Stimulated activated CD8-positive, alpha-beta memory T cell treated with anti-CD3 and anti-CD28 coated beads, Interleukin-12 subunit alpha, Interleukin-12 subunit beta, amount 100 ng/mL, for 4 hours (primary cell): ENCODE data around the gene ITSN2.
"Not testable (repeated sequence)": the region's sequence is repeated elsewhere in the genome, so short reads cannot be mapped to it uniquely, and the experiment has no call there.

Source experiments
- DNase-seq: peaks from one replicate; pipeline ENCODE4 v3.0.0-alpha.2; 2020; ENCODE audit warnings: low read depth

ITSN2 gene

DNA sequence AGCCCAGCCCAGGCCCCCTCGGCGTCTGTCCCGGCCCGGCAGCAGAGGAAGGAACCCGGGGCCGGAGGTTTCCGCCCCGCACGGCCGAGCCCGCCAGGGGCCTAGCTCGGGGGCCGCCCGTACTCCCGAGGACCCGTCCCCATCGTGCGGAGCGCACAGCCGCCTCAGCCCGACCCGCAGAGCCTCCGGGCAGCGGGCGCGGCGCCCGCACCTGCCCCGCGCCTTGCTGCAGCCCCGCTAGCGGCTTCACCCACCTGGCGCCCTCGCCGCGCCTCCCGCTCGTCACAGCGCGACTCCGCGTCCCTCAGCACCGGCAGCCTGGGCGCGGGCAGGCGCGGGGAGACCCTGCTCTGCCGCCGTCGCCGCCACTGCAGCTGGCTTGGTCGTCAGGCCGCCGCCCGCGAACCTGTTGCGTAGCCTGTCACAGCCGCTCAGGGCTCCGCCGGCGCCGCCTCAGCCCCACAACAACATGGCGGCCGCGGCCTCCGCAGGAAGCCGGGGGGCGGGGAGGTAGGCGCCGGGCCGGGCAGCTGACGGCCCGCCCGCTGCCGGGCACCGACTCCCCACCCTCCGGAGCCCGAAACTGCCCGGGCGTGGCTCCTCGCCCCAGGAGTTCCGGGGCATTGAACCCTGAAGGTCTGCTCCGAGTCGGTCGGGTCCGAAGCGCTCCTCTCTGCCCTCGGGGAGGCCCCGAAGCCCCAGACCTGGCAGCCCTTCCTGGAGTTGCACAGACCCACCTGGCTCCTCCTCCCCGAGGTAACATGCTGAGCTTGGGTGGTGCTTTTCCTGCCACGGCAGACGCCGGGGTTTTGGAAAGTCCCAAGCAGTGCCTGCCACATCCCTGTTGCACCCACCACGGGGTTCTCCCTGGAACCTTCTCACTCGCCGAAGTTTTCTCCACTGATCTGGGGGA lies at the start of gene ITSN2:
TSS of gene ITSN2 (minus strand) at position 487 of the 913 bp plus-strand sequence. CDS start 32,454 bp downstream, outside the sequence.
- peak; percentile 73 for DNase-seq

DNA sequence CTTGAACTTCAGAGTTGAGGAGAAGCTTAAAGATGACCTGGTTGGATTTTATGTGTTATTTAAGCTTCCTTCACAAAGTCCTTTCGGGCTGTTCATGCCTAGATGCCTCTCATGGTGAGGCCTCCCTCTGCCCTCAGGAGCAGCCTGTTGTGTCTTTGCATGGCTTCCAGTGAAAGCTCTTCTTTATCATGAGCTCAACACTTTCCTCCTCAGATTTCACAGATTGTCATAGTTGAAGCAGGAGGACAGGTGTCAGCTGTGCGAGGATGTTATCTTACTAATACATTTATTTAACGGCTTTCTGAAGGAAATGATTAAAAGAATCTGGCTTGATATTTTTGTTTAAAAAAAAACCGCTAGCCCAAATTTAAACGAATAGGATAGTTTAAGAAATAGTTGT lies 48.8 kb upstream of the ITSN2 start:
- no peak for DNase-seq

DNA sequence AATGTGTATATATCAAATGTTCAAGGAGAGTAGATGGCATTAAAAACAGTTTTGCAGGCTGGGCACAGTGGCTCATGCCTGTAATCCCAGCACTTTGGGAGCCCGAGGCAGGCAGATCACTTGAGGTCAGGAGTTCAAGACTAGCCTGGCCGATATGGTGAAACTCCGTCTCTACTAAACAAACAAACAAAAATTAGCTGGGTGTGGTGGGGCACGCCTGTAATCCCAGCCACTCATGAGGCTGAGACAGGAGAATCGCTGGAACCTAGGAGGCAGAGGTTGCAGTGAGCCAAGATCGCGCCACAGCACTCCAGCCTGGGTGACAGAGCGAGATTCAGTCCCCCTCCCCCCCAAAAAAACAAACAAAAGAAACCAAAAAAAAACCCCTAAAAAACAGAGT lies 48.4 kb upstream of the ITSN2 start:
- DNase-seq: not testable (repeated sequence)

- DNase-seq: no peak
Measured at GRCh38 chr2:24404491-24404921, 44.2 kb upstream of the ITSN2 start.

DNA sequence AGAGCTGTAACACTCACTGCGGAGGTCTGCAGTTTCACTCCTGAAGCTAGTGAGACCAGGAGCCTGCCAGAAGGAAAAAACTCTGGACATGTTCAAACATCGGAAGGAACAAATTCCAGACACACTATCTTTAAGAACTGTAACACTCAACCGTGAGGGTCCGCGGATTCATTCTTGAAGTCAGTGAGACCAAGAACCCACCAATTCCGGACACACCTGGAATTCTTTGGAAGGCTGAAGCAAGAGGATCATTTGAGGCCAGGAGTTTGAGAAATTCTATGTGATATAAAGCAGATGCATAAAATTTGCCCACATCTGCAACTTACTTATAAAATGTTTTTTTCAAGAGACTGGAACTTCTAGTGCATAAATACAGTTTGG lies 43.5 kb upstream of the ITSN2 start:
- DNase-seq: no peak

DNA sequence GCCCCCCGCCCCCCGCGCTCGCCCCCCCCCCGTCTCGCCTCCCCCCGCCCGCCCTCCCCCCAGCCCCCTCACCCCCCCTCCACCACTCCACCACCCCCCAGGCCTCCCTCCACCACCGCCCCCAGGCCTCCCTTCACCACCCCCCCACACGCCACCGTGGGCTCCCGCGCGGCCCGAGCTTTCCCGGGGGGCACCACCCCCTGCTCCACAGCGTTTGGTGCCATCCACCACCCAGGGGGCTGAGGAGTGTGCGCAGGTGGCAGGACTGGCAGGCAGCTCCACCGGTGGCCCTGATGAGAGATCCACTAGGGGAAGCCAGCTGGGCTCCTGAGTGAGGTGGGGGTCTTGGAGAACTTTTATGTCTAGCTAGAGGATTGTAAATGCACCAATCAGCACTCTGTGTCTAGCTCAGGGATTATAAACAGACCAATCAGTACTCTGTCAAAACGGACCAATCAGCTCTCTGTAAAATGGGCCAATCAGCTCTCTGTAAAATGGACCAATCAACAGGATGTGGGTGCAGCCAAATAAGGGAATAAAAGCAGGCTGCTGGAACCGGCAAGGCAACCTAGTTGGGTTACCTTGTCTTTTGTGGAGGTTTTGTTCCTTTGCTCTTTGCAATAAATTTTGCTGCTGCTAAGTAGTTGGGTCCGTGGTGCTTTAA lies 43.0 kb upstream of the ITSN2 start:
- DNase-seq: no peak

- no peak for DNase-seq
Measured at GRCh38 chr2:24402242-24403097, 42.1 kb upstream of the ITSN2 start.

DNA sequence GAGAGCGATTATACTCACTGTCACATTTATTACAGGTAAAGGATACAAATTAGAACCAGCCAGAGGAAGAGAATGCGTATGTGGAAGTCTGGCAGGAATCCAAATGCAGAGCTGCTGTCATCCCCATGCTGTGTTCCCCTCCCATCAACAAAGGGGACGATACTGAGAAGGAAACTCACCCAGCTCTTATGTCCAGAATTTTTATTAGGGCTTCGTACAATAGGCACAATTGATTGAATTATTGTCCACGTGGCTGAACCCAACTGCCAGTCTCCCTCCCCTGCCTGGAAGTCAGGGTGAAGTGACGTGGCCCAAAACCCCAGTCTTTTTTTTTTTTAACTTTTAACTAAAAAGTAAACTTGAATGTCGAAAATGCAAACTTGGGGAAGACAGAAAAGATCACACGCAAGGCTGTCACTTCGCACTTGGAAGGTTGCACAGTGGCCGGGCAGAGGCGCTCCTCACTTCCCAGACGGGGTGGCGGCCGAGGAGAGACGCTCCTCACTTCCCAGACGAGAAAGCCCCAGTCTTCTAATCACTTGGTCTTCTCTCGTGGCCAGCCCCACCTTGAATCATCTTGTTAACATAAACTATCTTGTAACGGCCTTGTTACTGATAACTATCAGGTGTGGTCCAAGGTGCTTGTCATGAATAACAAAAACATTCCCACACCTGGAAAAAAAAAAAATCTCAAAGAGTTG lies 40.0 kb upstream of the ITSN2 start:
- no peak for DNase-seq

DNA sequence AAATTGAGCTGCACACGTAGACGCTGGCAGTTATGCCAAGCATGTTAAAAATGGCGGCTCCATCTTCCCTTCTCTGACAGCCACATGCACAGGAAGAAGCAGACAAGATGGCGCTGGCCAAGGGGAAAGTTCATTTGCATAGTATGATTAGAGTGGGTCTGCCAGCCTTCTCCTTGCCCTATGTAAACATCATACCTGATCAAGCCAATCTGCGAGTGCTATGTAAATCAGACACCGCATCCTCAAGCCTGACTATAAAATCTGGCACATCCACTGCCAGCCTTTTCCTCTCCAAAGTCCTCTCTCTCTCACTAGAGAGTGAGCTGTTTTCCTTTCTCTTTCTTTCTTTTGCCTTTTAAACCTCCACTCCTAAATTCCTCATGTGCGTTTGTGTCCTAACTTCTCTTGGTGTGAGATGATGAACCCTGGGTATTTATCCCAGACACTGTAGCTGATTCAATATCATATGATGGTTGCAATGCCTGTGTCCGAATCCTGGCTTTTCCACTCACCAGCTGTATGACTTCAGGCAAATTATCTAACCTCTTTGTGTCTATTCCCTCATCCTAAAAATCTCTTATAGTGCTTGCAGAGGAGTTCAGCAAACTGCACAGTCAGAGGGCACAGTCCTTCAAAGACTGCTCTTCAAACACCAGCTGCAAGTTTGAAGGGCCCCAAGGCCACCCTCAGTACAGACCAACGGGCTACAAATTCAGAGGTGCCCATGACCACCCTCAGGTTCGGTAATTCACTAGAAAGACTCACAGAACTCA lies 39.3 kb upstream of the ITSN2 start:
- no peak for DNase-seq

GRCh38 chr2:24394998-24395397 lies 34.7 kb upstream of the ITSN2 start:
- no peak for DNase-seq

DNA sequence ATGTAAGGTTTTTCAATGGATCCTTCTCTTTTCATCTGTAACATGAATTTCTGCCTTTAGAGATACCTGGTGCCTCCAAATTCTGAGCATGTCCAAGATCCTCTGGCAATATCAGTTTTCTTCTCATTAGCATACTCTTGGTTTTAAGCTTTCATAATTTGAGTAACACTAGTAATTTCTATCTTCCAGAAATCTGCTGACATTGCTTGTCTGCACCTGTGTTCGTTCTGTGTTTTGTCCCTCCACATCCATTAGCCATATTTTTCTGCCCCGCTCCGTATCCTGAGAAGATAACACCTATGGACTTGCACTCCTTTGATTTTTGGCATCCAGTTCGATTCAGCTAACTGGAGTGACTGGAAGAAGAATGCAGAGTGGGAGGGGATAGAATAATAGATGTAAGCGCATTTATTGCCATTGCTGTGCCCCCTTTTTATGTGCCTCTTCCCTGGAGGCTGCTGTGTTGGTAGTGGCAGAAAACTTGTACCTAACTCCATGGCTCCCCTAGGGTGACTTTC lies 32.3 kb upstream of the ITSN2 start:
- DNase-seq: no peak

GRCh38 chr2:24385366-24385765 lies 25.0 kb upstream of the ITSN2 start:
- no peak for DNase-seq

DNA sequence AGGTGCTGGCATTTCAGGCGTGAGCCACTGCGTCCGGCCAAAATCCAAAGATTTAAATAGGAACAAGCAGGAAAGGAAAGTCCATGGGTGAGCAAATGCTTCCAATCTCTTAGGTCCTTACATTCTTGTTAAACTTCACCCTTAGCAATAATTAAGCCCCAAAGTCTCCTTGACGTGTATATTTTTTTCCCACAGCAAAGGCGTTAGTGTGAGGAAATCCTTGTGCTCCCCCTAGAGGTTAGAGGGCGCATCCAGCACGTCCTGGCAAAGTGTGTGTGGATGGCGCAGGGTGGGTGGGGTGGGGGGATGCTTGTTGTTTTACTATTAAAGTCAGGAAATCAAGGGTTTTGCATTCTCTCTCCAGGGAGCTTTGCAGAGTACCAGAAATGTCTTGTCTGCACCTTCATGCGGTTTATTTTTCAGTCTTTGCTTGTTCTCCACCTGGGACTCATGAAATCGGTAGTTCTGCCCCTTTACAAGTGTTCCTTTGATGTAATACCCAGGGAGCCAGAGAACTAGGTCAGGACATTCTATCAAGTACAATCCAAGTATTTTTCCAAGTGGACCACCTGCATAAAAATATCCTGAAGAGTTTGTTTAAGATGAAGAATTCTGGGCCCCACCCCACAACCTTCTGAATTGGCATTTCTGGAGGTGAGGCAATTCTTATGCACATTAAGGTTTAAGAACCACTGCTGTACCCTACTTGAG lies 22.2 kb upstream of the ITSN2 start:
- no peak for DNase-seq

DNA sequence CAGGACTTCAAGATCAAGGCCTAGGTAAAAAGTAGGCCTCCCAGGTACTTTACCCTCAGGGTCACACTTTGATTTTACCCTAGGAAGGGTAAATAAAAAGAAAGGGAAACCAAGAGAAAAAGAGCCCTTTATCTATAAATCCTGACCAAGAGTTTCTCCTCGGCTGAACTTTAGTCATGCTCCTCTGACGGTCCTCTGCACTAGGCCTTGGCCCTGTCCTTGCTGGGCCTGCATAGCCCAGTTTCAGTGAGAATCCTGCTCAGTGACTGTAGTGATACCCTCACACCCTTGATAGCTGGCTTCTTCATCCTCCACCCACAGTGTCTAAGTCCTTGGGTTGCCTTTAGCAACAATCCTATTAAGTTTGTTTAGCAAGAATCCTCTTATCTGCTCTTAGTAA lies 20.5 kb upstream of the ITSN2 start:
- DNase-seq: no peak

GRCh38 chr2:24375349-24376087 lies 15.2 kb upstream of the ITSN2 start:
- no peak for DNase-seq

GRCh38 chr2:24374301-24374700 lies 14.0 kb upstream of the ITSN2 start:
- no peak for DNase-seq

DNA sequence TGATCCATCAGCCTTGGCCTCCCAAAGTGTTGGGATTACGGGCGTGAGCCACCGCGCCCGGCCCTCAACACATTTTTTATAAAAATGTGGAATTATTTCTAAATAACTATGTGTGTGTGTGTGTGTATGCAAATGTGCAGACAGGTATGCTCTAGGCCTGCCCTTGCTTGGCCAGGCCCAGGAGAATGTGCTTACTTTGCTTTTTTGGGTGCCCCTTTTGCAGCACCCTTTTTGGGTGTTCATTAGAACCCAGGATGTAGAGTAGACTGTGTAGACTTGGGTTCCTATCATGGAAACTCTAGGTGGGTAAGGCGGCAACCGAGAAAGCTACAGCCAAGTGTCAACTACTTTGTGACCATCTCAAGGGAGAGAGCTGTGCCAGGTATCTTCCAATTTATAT lies 11.7 kb upstream of the ITSN2 start:
- no peak for DNase-seq

- DNase-seq: no peak
Measured at GRCh38 chr2:24365826-24366225, 5.5 kb upstream of the ITSN2 start.

- DNase-seq: no peak
Measured at GRCh38 chr2:24365051-24365450, 4.7 kb upstream of the ITSN2 start.
